IMR-90 (cell line): ENCODE measurements around the gene ADORA2A. TPM values are rescaled to one million over a fixed set of nuclear protein-coding genes. Genes with fewer than 3 reads are reported as not detected.

Experiments
- ATAC-seq: fragments of 200-7000 bp; cut with Tn5 transposase; 2 replicates; pipeline ENCODE4 v1.9.1; 2020; ENCODE audit warnings: low read depth, mild to moderate bottlenecking, moderate library complexity
- BruUV-seq: library from RNA; stranded (reverse); fragments of 400-500 nt; replicated peaks from 2 replicates; lab custom pipeline; 2021; lab: Mats Ljungman, UMichigan
- CTCF ChIA-PET: fragments of 300-600 bp; formaldehyde crosslinking; extraction: SDS; loops from one replicate; lab custom pipeline; 2021; ENCODE audit warnings: antibody characterized with exemption; lab: Yijun Ruan, JAX
- POLR2A ChIA-PET: fragments of 300-600 bp; sonication (Branson Sonifier 250); formaldehyde crosslinking; loops from one replicate; lab custom pipeline; 2022; ENCODE audit warnings: antibody characterized with exemption; ENCODE audit not compliant: unreplicated experiment; lab: Charles Lee
- DNase-seq: peaks from one replicate; pipeline ENCODE4 v3.0.0; 2013
- H2AFZ ChIP-seq: replicated peaks from 2 replicates; pipeline ENCODE3; 2013; ENCODE audit warnings: low read length, mild to moderate bottlenecking; ENCODE audit not compliant: poor library complexity
- H2AK5ac ChIP-seq: 2 replicates; pipeline ENCODE4 v1.6.1; 2013; ENCODE audit warnings: low read depth, low read length, inconsistent platforms
- H2AK9ac ChIP-seq: replicated peaks from 2 replicates; pipeline ENCODE3; 2013; ENCODE audit warnings: mild to moderate bottlenecking, low read depth, low read length, moderate library complexity; ENCODE audit not compliant: poor library complexity
- H2BK120ac ChIP-seq: 2 replicates; pipeline ENCODE4 v1.6.1; 2013; ENCODE audit warnings: low read depth, low read length, inconsistent platforms
- H2BK15ac ChIP-seq: 3 replicates; pipeline ENCODE4 v1.6.1; 2013; ENCODE audit warnings: low read depth, low read length, inconsistent platforms
- H2BK20ac ChIP-seq: 2 replicates; pipeline ENCODE4 v1.6.1; 2013; ENCODE audit warnings: low read depth, mild to moderate bottlenecking, inconsistent platforms, low read length, moderate library complexity
- H2BK5ac ChIP-seq: 2 replicates; pipeline ENCODE4 v1.6.1; 2013; ENCODE audit warnings: mild to moderate bottlenecking, low read depth, low read length, inconsistent platforms; ENCODE audit not compliant: poor library complexity, severe bottlenecking
- H3K14ac ChIP-seq: replicated peaks from 2 replicates; pipeline ENCODE4 v1.6.1; 2013; ENCODE audit warnings: low read depth, low read length, inconsistent platforms
- H3K18ac ChIP-seq: 2 replicates; pipeline ENCODE4 v1.6.1; 2013; ENCODE audit warnings: low read depth, low read length, control low read depth
- H3K23ac ChIP-seq: 2 replicates; pipeline ENCODE4 v1.6.1; 2013; ENCODE audit warnings: low read depth, low read length, inconsistent platforms
- H3K27ac ChIP-seq: 2 replicates; pipeline ENCODE4 v1.5.1; 2013; ENCODE audit warnings: mild to moderate bottlenecking, control low read depth, low read length; ENCODE audit not compliant: insufficient read depth
- H3K27me3 ChIP-seq: 2 replicates; pipeline ENCODE4 v1.6.1; 2013; ENCODE audit warnings: low read length; ENCODE audit not compliant: control insufficient read depth, insufficient read depth
- H3K36me3 ChIP-seq: 2 replicates; pipeline ENCODE4 v1.6.1; 2013; ENCODE audit warnings: low read length, mixed read lengths; ENCODE audit not compliant: control insufficient read depth, insufficient read depth
- H3K4ac ChIP-seq: 2 replicates; pipeline ENCODE4 v1.6.1; 2013; ENCODE audit warnings: low read depth, low read length, inconsistent platforms
- H3K4me1 ChIP-seq: 2 replicates; pipeline ENCODE4 v1.6.1; 2013; ENCODE audit warnings: low read length, mixed read lengths; ENCODE audit not compliant: control insufficient read depth, insufficient read depth
- H3K4me2 ChIP-seq: 2 replicates; pipeline ENCODE4 v1.6.1; 2013; ENCODE audit warnings: low read depth, mild to moderate bottlenecking, control low read depth, low read length, moderate library complexity
- H3K4me3 ChIP-seq: 2 replicates; pipeline ENCODE4 v1.5.1; 2013; ENCODE audit warnings: low read depth, mild to moderate bottlenecking, control low read depth, low read length, moderate library complexity; ENCODE audit not compliant: insufficient read depth
- H3K56ac ChIP-seq: 2 replicates; pipeline ENCODE4 v1.6.1; 2013; ENCODE audit warnings: low read length, inconsistent platforms; ENCODE audit not compliant: insufficient read depth; ENCODE audit errors: extremely low read depth
- H3K79me1 ChIP-seq, 2 experiments: 2 replicates each; pipeline ENCODE4 v1.6.1; 2013; ENCODE audit warnings: low read length in 2 of 2, inconsistent platforms in 1 of 2, low read depth in 1 of 2
- H3K9ac ChIP-seq: 2 replicates; pipeline ENCODE4 v1.6.1; 2013; ENCODE audit warnings: low read depth, low read length, control low read depth
- H3K9me1 ChIP-seq: 2 replicates; pipeline ENCODE4 v1.6.1; 2013; ENCODE audit warnings: low read length, inconsistent platforms; ENCODE audit not compliant: insufficient read depth
- H3K9me3 ChIP-seq: 2 replicates; pipeline ENCODE4 v1.6.1; 2013; ENCODE audit warnings: low read length; ENCODE audit not compliant: control insufficient read depth, insufficient read depth
- H4K20me1 ChIP-seq: 2 replicates; pipeline ENCODE4 v1.6.1; 2013; ENCODE audit warnings: low read length, inconsistent platforms; ENCODE audit not compliant: insufficient read depth
- H4K5ac ChIP-seq: 2 replicates; pipeline ENCODE4 v1.6.1; 2013; ENCODE audit warnings: mild to moderate bottlenecking, low read depth, low read length, control low read depth
- H4K8ac ChIP-seq, 2 experiments: 2 replicates each; pipeline ENCODE4 v1.6.1; 2013; ENCODE audit warnings: low read depth in 2 of 2, low read length in 2 of 2, control low read depth in 1 of 2, inconsistent platforms in 1 of 2
- H4K91ac ChIP-seq: 2 replicates; pipeline ENCODE4 v1.6.1; 2013; ENCODE audit warnings: low read depth, low read length, inconsistent platforms; ENCODE audit not compliant: insufficient read depth
- BHLHE40 ChIP-seq: fragments of 150-350 bp; IDR thresholded peaks from 2 replicates; pipeline ENCODE4 v1.6.1; 2016; ENCODE audit warnings: mild to moderate bottlenecking, low read depth, low read length
- CEBPB ChIP-seq: IDR thresholded peaks from 2 replicates; pipeline ENCODE4 v1.6.1; 2012; ENCODE audit warnings: low read depth, low read length, improper control_type of control experiment
- CHD1 ChIP-seq: IDR thresholded peaks from 2 replicates; pipeline ENCODE4 v1.6.1; 2012; ENCODE audit warnings: low read depth, low read length, improper control_type of control experiment
- FOS ChIP-seq: fragments of 150-350 bp; IDR thresholded peaks from 2 replicates; pipeline ENCODE4 v1.6.1; 2016; ENCODE audit warnings: low read depth, low read length
- MAFK ChIP-seq: IDR thresholded peaks from 2 replicates; pipeline ENCODE4 v1.6.1; 2012; ENCODE audit warnings: low read depth, low read length, improper control_type of control experiment
- MAZ ChIP-seq: IDR thresholded peaks from 2 replicates; pipeline ENCODE4 v1.6.1; 2012; ENCODE audit warnings: low read depth, mild to moderate bottlenecking, low read length, improper control_type of control experiment, moderate library complexity, borderline replicate concordance
- MXI1 ChIP-seq: IDR thresholded peaks from 2 replicates; pipeline ENCODE4 v1.6.1; 2012; ENCODE audit warnings: low read depth, mild to moderate bottlenecking, low read length, moderate library complexity, borderline replicate concordance
- NFE2L2 ChIP-seq: fragments of 150-350 bp; IDR thresholded peaks from 2 replicates; pipeline ENCODE4 v1.6.1; 2016; ENCODE audit warnings: low read depth, mild to moderate bottlenecking, low read length
- RAD21 ChIP-seq: IDR thresholded peaks from 2 replicates; pipeline ENCODE4 v1.6.1; 2012; ENCODE audit warnings: low read length, improper control_type of control experiment
- RCOR1 ChIP-seq: IDR thresholded peaks from 2 replicates; pipeline ENCODE4 v1.6.1; 2012; ENCODE audit warnings: mild to moderate bottlenecking, low read length, improper control_type of control experiment; ENCODE audit not compliant: insufficient replicate concordance
- SMC3 ChIP-seq: fragments of 150-350 bp; IDR thresholded peaks from 2 replicates; pipeline ENCODE4 v1.6.1; 2016; ENCODE audit warnings: low read depth, mild to moderate bottlenecking, antibody characterized with exemption, low read length, moderate library complexity
- WGBS, 2 experiments: methylation state at CpG; one replicate each; pipeline versions ENCODE4 v1.1.5 to v1.1.7; 2013; ENCODE audit warnings: missing lambda C conversion rate in 2 of 2; ENCODE audit not compliant: insufficient read length in 1 of 2; ENCODE audit errors: extremely low coverage in 2 of 2; 5-methylcytosine and 5-hydroxymethylcytosine counted together
- dilution Hi-C: fragments of 300-500 bp; cut with HindIII; formaldehyde crosslinking; loops from one replicate; pipeline ENCODE4 v1.14.3; 2018; ENCODE audit warnings: low sequenced_read_pairs; ENCODE audit not compliant: unreplicated experiment
- in situ Hi-C: fragments of 300-500 bp; cut with MboI; formaldehyde crosslinking; loops from 3 replicates; pipeline ENCODE4 v1.14.3; 2019; ENCODE audit warnings: low sequenced_read_pairs, inconsistent platforms, mixed read lengths
- intact Hi-C: fragments of 100-400 bp; cut with micrococcal nuclease; formaldehyde crosslinking; loops from 2 replicates; pipeline ENCODE4 v1.10.0; 2022
- polyA plus RNA-seq, 3 experiments: library from polyadenylated mRNA; depleted of rRNA; stranded (reverse); fragments of >200 nt; gene quantifications; 2 replicates each; pipeline ENCODE4 v1.2.3, GENCODE V29; 2012; ENCODE audit warnings: low replicate concordance in 1 of 3
- total RNA-seq: library from RNA; depleted of rRNA; stranded (reverse); fragments of >200 nt; gene quantifications from 2 replicates; pipeline ENCODE4 v1.2.3, GENCODE V29; 2012
- TF ChIP-seq, protein P1 (sequence below): fragments of 150-350 bp; IDR thresholded peaks from 2 replicates; pipeline ENCODE4 v1.6.1; 2017; ENCODE audit warnings: mild to moderate bottlenecking, antibody characterized with exemption, low read length, low read depth
- TF ChIP-seq, protein P2 (sequence below): conservative IDR thresholded peaks from 2 replicates; pipeline ENCODE4 v1.5.1; 2012; ENCODE audit warnings: mild to moderate bottlenecking, low read depth, low read length, improper control_type of control experiment
- TF ChIP-seq, protein P3 (sequence below): fragments of 150-350 bp; IDR thresholded peaks from 2 replicates; pipeline ENCODE4 v1.6.1; 2016; ENCODE audit warnings: low read depth, mild to moderate bottlenecking, low read length, moderate library complexity, borderline replicate concordance

The ADORA2A gene
- total and polyA plus RNA-seq, 2 of the 4 experiments (the other 2 are of a cell fraction), result 0.36 to 1.1 TPM

DNA sequence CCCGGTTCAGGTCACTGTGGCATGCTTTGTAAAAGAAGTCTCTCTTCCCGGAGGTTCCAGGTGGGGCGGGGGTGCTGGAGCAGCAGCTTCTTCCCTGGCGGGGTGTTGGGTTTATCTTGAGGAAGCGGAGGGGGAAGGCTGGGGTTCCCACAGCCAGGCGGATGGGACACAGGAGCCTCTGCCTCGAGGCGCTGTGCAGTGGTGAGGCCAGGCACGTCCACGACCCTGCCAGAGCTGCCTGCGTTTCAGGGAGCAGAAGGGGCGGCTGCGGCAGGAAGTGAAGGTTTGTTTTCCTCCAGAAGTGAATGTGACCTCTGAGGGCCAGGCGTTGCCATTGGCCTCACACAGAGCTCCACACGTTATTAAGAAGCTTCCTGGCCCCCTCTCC, 20.1 kb upstream of the ADORA2A start:
- Histone ChIP-seq H2BK15ac (no peak overlapping the region), H2AFZ (no peak overlapping the region), H3K4me1 (peaks cover 31% of the 10 kb centered on the region), H4K91ac (no peak overlapping the region), H3K36me3 (peaks cover 18% of the 10 kb centered on the region; the same call in 1 of the 2 replicates), H3K14ac (no peak overlapping the region), H3K9me3 (no peaks in the 10 kb centered on the region), H3K27me3 (no peaks in the 10 kb centered on the region), H2BK20ac (no peak overlapping the region), H2BK120ac (no peak overlapping the region), H3K18ac (no peak overlapping the region), H3K27ac (no peak overlapping the region), H2BK5ac (no peak overlapping the region), H3K4ac (no peak overlapping the region; the same call in 1 of the 2 replicates), H3K79me1 (peaks cover 59 to 93% of the 10 kb centered on the region in 2 experiments), H4K20me1 (peaks cover 27% of the 10 kb centered on the region), H3K23ac (peak overlapping the region; percentile 49; the same call in 1 of the 2 replicates), H3K56ac (no peak overlapping the region), H4K8ac (peak overlapping the region in 1 of 2 experiments; percentile 26; a peak in 1 of 4 replicates), H2AK5ac (no peak overlapping the region; the same call in 1 of the 2 replicates), H3K4me2 (no peak overlapping the region), H2AK9ac (no peak overlapping the region), H3K9ac (no peak overlapping the region), H4K5ac (no peak overlapping the region), H3K9me1 (peaks cover 57% of the 10 kb centered on the region), H3K4me3 (no peak overlapping the region)
- intact Hi-C loops, result no loop called here
- POLR2A ChIA-PET, result no interaction called here
- in situ Hi-C loops, result no loop called here
- CTCF ChIA-PET, result no interaction called here
- dilution Hi-C loops, result no loop called here
- ATAC-seq (no peak), DNase-seq (no peak)
- 58% methylated on average over 6 of the region's 15 CpGs; no CpG with 5 or more reads in 1 of the 2 experiments for WGBS, 2 experiments
- TF ChIP-seq MAFK (no peak), SMC3 (no peak), RAD21 (no peak), CEBPB (no peak), MXI1 (no peak), CHD1 (no peak), RCOR1 (no peak), FOS (no peak), MAZ (no peak), BHLHE40 (no peak), NFE2L2 (no peak)
- TF ChIP-seq, protein P1, sequence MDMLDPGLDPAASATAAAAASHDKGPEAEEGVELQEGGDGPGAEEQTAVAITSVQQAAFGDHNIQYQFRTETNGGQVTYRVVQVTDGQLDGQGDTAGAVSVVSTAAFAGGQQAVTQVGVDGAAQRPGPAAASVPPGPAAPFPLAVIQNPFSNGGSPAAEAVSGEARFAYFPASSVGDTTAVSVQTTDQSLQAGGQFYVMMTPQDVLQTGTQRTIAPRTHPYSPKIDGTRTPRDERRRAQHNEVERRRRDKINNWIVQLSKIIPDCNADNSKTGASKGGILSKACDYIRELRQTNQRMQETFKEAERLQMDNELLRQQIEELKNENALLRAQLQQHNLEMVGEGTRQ, result no peak
- TF ChIP-seq, protein P2, sequence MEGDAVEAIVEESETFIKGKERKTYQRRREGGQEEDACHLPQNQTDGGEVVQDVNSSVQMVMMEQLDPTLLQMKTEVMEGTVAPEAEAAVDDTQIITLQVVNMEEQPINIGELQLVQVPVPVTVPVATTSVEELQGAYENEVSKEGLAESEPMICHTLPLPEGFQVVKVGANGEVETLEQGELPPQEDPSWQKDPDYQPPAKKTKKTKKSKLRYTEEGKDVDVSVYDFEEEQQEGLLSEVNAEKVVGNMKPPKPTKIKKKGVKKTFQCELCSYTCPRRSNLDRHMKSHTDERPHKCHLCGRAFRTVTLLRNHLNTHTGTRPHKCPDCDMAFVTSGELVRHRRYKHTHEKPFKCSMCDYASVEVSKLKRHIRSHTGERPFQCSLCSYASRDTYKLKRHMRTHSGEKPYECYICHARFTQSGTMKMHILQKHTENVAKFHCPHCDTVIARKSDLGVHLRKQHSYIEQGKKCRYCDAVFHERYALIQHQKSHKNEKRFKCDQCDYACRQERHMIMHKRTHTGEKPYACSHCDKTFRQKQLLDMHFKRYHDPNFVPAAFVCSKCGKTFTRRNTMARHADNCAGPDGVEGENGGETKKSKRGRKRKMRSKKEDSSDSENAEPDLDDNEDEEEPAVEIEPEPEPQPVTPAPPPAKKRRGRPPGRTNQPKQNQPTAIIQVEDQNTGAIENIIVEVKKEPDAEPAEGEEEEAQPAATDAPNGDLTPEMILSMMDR, result no peak
- TF ChIP-seq, protein P3, sequence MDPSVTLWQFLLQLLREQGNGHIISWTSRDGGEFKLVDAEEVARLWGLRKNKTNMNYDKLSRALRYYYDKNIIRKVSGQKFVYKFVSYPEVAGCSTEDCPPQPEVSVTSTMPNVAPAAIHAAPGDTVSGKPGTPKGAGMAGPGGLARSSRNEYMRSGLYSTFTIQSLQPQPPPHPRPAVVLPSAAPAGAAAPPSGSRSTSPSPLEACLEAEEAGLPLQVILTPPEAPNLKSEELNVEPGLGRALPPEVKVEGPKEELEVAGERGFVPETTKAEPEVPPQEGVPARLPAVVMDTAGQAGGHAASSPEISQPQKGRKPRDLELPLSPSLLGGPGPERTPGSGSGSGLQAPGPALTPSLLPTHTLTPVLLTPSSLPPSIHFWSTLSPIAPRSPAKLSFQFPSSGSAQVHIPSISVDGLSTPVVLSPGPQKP, result no peak
- BruUV-seq, result no TSS peak
